ENCODE results near the gene FREM1. TPM values are rescaled to one million over a fixed set of nuclear protein-coding genes. Genes with fewer than 3 reads are reported as not detected.

The FREM1 gene
- total and polyA plus RNA-seq, 2 of the 13 experiments (the other 11 are each of a cell fraction or from before 2014, with no cell fraction given), result 64.3 to 202 TPM

DNA sequence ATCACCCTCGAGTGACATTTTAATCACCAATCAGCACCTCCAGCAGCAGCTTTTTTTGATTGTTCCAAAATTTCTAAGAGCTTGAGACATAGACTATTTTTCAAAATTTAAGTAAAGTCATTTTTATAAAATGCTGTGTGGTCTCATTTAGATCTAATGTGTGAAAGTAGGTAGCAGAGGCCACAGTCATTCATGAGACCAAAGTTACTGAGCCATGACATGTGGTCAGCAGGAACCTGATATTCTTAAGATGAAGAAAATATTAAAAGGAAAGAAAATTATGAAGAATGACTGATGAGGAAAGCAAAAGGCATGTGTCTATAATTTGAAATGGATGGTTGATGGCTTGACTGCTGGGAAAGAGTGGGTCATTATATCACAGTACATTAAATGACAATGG lies 7.2 kb downstream of the FREM1 start:
- Histone ChIP-seq H3K27me3 (ENCODE audit: control insufficient read depth in 1 of 2, insufficient read depth in 2 of 2, low read length in 2 of 2) (no peaks in the 10 kb centered on the region; a peak in 2 of 5 replicates), H3K36me3 (replicated peaks in 1 of 2; ENCODE audit: control insufficient read depth in 1 of 2, insufficient read depth in 2 of 2, low read length in 2 of 2) (no peaks in the 10 kb centered on the region), H4K20me1 (ENCODE audit: insufficient read depth, low read length) (no peaks in the 10 kb centered on the region), H3K4me2 (ENCODE audit: low read depth, low read length) (no peak overlapping the region), H2AFZ (ENCODE audit: low read length) (no peak overlapping the region), H3K79me2 (ENCODE audit: insufficient read depth, low read length) (peaks cover 52% of the 10 kb centered on the region), H3K9ac (ENCODE audit: insufficient read depth, low read depth, low read length) (no peak overlapping the region), H3K27ac (ENCODE audit: extremely low read length, insufficient read depth, low read length) (no peak overlapping the region), H3K4me1 (ENCODE audit: insufficient read depth, low read length) (peaks cover 72% of the 10 kb centered on the region), H3K4me3 (replicated peaks in 1 of 3; ENCODE audit: insufficient read depth in 1 of 3, low read depth in 2 of 3, low read length in 3 of 3) (no peak overlapping the region), H3K9me3 (ENCODE audit: low read length) (no peaks in the 10 kb centered on the region)
- ATAC-seq, result no peak
- no peak for FAIRE-seq
- CTCF ChIA-PET (ENCODE audit: low intra/inter-chr PET ratio, low total read pairs), result no interaction called here
- in situ Hi-C loops (cut with HindIII; ENCODE audit: extremely low pct_ligation_motif_present, low pct_unique_long_range_greater_than_20kb) (no loop called here), intact Hi-C loops (cut with micrococcal nuclease; ENCODE audit: unreplicated experiment) (no loop called here)
- BruUV-seq (replicated peaks), result no TSS peak
- DNase-seq (ENCODE audit: low spot score), result no peak
- TF ChIP-seq RAD51 (IDR thresholded peaks at IDR 0.05; ENCODE audit: borderline replicate concordance), result no peak
- no peak for TF ChIP-seq CEBPB (IDR thresholded peaks at IDR 0.05; ENCODE audit: borderline replicate concordance, low read depth, low read length)
- TF ChIP-seq MEF2D (CRISPR knock-in tag; IDR thresholded peaks at IDR 0.05), result no peak
- no peak for TF ChIP-seq ZNF253 (CRISPR knock-in tag; IDR thresholded peaks at IDR 0.05; ENCODE audit: borderline replicate concordance)
- TF ChIP-seq ZNF580 (CRISPR knock-in tag; IDR thresholded peaks at IDR 0.05; ENCODE audit: borderline replicate concordance, low read depth), result no peak
- POLR2A ChIA-PET, result no interaction called here
- 28% methylated on average over 1 of the region's 1 CpG for WGBS (ENCODE audit: low lambda C conversion rate)

DNA sequence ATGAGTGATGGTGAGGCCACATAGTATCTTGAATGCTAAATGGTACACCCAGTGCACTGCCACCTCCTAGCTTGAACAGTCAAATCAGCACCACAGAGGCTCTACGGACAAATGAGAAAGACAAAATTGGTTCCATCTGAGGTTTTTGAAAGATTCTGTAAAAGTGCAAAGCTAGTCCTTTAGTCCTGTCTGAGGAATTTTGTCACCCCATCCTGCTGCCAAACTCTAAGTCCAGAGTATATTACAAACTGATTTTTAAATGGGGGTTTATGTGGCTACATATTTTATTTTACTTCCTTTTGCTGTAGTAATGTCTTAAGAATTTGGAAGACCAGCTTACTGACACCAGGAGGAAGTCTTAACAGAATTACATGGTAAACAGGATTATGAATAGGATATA lies 7.7 kb downstream of the FREM1 start:
- no peaks in the 10 kb centered on the region for H3K36me3 ChIP-seq (replicated peaks in 1 of 2; ENCODE audit: control insufficient read depth in 1 of 2, insufficient read depth in 2 of 2, low read length in 2 of 2)
- no peak overlapping the region for H3K4me3 ChIP-seq (replicated peaks in 1 of 3; ENCODE audit: insufficient read depth in 1 of 3, low read depth in 2 of 3, low read length in 3 of 3)
- H2AFZ ChIP-seq (ENCODE audit: low read length), result no peak overlapping the region
- ChIA-PET POLR2A (no interaction called here), CTCF (ENCODE audit: low intra/inter-chr PET ratio, low total read pairs) (no interaction called here)
- intact Hi-C loops (cut with micrococcal nuclease; ENCODE audit: unreplicated experiment) (no loop called here), in situ Hi-C loops (cut with HindIII; ENCODE audit: extremely low pct_ligation_motif_present, low pct_unique_long_range_greater_than_20kb) (no loop called here)
- H3K9ac ChIP-seq (ENCODE audit: insufficient read depth, low read depth, low read length), result no peak overlapping the region
- H3K27me3 ChIP-seq (ENCODE audit: control insufficient read depth in 1 of 2, insufficient read depth in 2 of 2, low read length in 2 of 2), result no peaks in the 10 kb centered on the region; a peak in 2 of 5 replicates
- 100% methylated on average over 1 of the region's 1 CpG for WGBS (ENCODE audit: low lambda C conversion rate)
- H3K27ac ChIP-seq (ENCODE audit: extremely low read length, insufficient read depth, low read length), result no peak overlapping the region
- no peak for DNase-seq (ENCODE audit: low spot score)
- no peaks in the 10 kb centered on the region for H3K9me3 ChIP-seq (ENCODE audit: low read length)
- FAIRE-seq, result no peak
- H3K4me1 ChIP-seq (ENCODE audit: insufficient read depth, low read length), result peaks cover 67% of the 10 kb centered on the region
- H3K79me2 ChIP-seq (ENCODE audit: insufficient read depth, low read length), result peaks cover 48% of the 10 kb centered on the region
- H3K4me2 ChIP-seq (ENCODE audit: low read depth, low read length), result no peak overlapping the region
- H4K20me1 ChIP-seq (ENCODE audit: insufficient read depth, low read length), result no peaks in the 10 kb centered on the region
- BruUV-seq (replicated peaks), result no TSS peak
- ATAC-seq, result no peak
- TF ChIP-seq ZNF318 (CRISPR knock-in tag; IDR thresholded peaks at IDR 0.05) (no peak), ARNT2 (CRISPR knock-in tag; IDR thresholded peaks at IDR 0.05; ENCODE audit: low read depth) (no peak)
